Osteoblast (primary cell): ENCODE data around the gene TRIP4. TPM values are rescaled to one million over a fixed set of nuclear protein-coding genes. Genes with fewer than 3 reads are reported as not detected.

Source experiments
- DNase-seq: peaks from one replicate; pipeline ENCODE4 v3.0.0; 2011; ENCODE audit warnings: low spot score, mixed read lengths; ENCODE audit not compliant: insufficient read length; ENCODE audit errors: missing footprints
- H2AFZ ChIP-seq: 2 replicates; pipeline ENCODE4 v1.6.0; 2011; ENCODE audit warnings: mild to moderate bottlenecking, low read length
- H3K27ac ChIP-seq: 2 replicates; pipeline ENCODE4 v1.5.1; 2011; ENCODE audit warnings: mild to moderate bottlenecking, low read depth, low read length, moderate library complexity
- H3K27me3 ChIP-seq: 2 replicates; pipeline ENCODE4 v1.6.0; 2012; ENCODE audit warnings: mild to moderate bottlenecking, control low read depth, inconsistent platforms, low read length, moderate library complexity; ENCODE audit not compliant: insufficient read depth
- H3K36me3 ChIP-seq: 2 replicates; pipeline ENCODE4 v1.5.1; 2011; ENCODE audit warnings: mild to moderate bottlenecking, low read length, control low read depth, moderate library complexity; ENCODE audit not compliant: insufficient read depth
- H3K4me1 ChIP-seq: 2 replicates; pipeline ENCODE4 v1.5.1; 2011; ENCODE audit warnings: mild to moderate bottlenecking, low read length, control low read depth, moderate library complexity; ENCODE audit not compliant: insufficient read depth
- H3K4me2 ChIP-seq: 2 replicates; pipeline ENCODE4 v1.6.0; 2011; ENCODE audit warnings: mild to moderate bottlenecking, low read length; ENCODE audit not compliant: insufficient read depth
- H3K4me3 ChIP-seq: fragments of 200-600 bp; sonication (generic); 3 replicates; pipeline ENCODE4 v1.5.1; 2012; ENCODE audit warnings: mild to moderate bottlenecking, low read length, inconsistent platforms; ENCODE audit not compliant: insufficient read depth
- H3K79me2 ChIP-seq: 2 replicates; pipeline ENCODE4 v1.6.0; 2012; ENCODE audit warnings: mild to moderate bottlenecking, low read length, control low read depth, inconsistent platforms; ENCODE audit not compliant: insufficient read depth
- H3K9me3 ChIP-seq: 2 replicates; pipeline ENCODE4 v1.5.1; 2011; ENCODE audit warnings: low read depth, low read length, control low read depth
- H4K20me1 ChIP-seq: 2 replicates; pipeline ENCODE4 v1.6.0; 2012; ENCODE audit warnings: mild to moderate bottlenecking, low read length, control low read depth; ENCODE audit not compliant: insufficient read depth
- CTCF ChIP-seq: IDR thresholded peaks from 2 replicates; pipeline ENCODE4 v1.5.1; 2011; ENCODE audit warnings: mild to moderate bottlenecking, low read depth, low read length, moderate library complexity; ENCODE audit errors: extremely low read depth
- total RNA-seq: library from RNA; depleted of rRNA; stranded (reverse); fragments of >200 nt; gene quantifications from 2 replicates; pipeline ENCODE4 v1.2.3, GENCODE V29; 2012

Gene TRIP4
- total RNA-seq, 1 donor, result 10.9 TPM

DNA sequence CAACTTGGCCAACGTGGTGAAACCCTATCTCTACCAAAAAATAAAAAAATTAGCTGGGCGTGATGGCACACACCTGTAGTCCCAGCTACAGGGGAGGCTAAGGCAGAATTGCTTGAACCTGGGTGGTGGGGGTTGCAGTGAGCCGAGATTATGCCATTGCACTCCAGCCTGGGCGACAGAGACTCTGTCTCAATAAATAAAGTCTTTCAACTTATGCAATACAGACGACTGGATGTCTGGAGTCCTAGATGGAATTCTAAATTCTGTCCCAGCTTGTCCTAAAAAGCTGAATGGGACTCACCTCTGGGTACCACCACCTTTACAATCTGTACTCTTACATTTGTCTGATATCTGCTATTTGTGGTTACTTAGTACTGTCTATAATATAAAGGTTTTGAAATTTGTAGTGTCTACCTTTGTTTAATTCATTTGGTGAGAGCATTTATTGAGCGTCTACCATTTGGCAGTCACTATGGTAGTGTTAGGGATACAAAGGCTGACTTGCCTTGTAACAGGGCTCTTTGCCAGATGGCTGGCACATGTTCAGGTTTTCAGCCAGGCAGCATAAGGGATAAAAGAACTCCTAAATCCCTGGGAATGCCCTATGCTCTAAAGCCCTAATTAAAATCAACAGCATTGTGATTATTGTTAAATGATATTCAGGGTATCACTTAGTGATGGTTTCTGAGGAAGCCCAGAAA lies 65.5 kb downstream of the TRIP4 start:
- Histone ChIP-seq H2AFZ (no peak overlapping the region), H3K9me3 (no peaks in the 10 kb centered on the region), H4K20me1 (no peaks in the 10 kb centered on the region), H3K27ac (no peak overlapping the region), H3K4me1 (no peaks in the 10 kb centered on the region), H3K79me2 (no peaks in the 10 kb centered on the region), H3K4me2 (no peak overlapping the region), H3K36me3 (peaks cover 15% of the 10 kb centered on the region), H3K27me3 (no peaks in the 10 kb centered on the region), H3K4me3 (no peak overlapping the region)
- DNase-seq, result no peak
- no peak for TF ChIP-seq CTCF

DNA sequence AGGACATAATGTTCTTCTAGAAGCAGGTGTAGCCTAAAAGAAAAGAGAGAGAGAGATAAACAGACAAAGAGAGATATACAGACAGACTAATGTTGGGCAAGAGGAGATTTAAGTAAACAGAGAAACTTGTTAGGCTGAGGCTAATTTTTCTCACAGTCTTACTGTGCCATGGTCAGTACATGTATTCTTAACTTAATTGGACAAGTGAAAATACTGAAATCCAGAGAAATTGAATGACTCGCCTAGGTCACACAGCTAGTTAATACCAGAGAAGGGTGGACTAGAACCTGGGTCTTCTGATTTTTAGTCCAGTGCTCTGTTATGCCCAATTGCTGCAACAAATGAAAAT lies 66.0 kb downstream of the TRIP4 start:
- Histone ChIP-seq H3K36me3 (peaks cover 10% of the 10 kb centered on the region), H3K79me2 (no peaks in the 10 kb centered on the region), H3K4me3 (no peak overlapping the region), H3K27me3 (no peaks in the 10 kb centered on the region), H2AFZ (no peak overlapping the region), H3K9me3 (no peaks in the 10 kb centered on the region), H3K4me2 (no peak overlapping the region), H3K4me1 (no peaks in the 10 kb centered on the region), H4K20me1 (no peaks in the 10 kb centered on the region), H3K27ac (no peak overlapping the region)
- no peak for DNase-seq
- TF ChIP-seq CTCF, result no peak

DNA sequence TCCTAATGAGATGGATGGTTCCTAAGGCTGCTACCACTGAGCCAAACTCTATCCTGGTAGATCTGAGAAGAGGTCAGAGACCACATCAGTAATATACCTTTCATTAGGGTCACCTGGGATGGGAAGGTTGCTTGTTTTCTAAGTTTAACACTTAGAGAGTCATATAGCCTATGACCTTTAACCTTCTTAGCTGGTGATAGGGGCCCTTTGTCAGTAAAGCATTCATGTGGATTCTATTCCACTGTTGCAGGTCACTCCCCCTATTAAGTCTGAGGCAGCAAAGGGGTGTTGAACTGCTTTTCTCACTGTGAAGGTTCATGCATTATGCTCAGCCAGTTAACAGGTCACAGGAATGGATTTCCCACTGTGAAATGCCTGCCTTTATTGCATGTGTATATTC lies 66.6 kb downstream of the TRIP4 start:
- no peaks in the 10 kb centered on the region for H4K20me1 ChIP-seq
- no peaks in the 10 kb centered on the region for H3K4me1 ChIP-seq
- no peak overlapping the region for H3K4me2 ChIP-seq
- no peaks in the 10 kb centered on the region for H3K9me3 ChIP-seq
- no peak overlapping the region for H3K27ac ChIP-seq
- H2AFZ ChIP-seq, result no peak overlapping the region
- H3K4me3 ChIP-seq, result no peak overlapping the region
- no peak for DNase-seq
- H3K27me3 ChIP-seq, result no peaks in the 10 kb centered on the region
- peaks cover 9% of the 10 kb centered on the region for H3K36me3 ChIP-seq
- H3K79me2 ChIP-seq, result no peaks in the 10 kb centered on the region
- no peak for TF ChIP-seq CTCF

GRCh38 chr15:64455961-64456371 lies 68.3 kb downstream of the TRIP4 start:
- no peak overlapping the region for H3K27ac ChIP-seq
- H3K27me3 ChIP-seq, result no peaks in the 10 kb centered on the region
- H3K79me2 ChIP-seq, result no peaks in the 10 kb centered on the region
- H4K20me1 ChIP-seq, result no peaks in the 10 kb centered on the region
- no peak overlapping the region for H3K4me2 ChIP-seq
- no peak overlapping the region for H2AFZ ChIP-seq
- peaks cover 9% of the 10 kb centered on the region for H3K36me3 ChIP-seq
- no peak for TF ChIP-seq CTCF
- H3K9me3 ChIP-seq, result no peaks in the 10 kb centered on the region
- peak; percentile 27 for DNase-seq
- no peaks in the 10 kb centered on the region for H3K4me1 ChIP-seq
- H3K4me3 ChIP-seq, result no peak overlapping the region
